GM12875 (cell line): ENCODE measurements around the gene CXCL16.

Experiments used
- H3K4me3 ChIP-seq: one replicate; pipeline ENCODE4 v1.5.1; 2011; ENCODE audit warnings: low read depth, low read length, control low read depth
- CTCF ChIP-seq: IDR thresholded peaks from 2 replicates; pipeline ENCODE4 v1.5.1; 2011; ENCODE audit warnings: low read depth, mild to moderate bottlenecking, control low read depth, inconsistent platforms, low read length, moderate library complexity, borderline replicate concordance; ENCODE audit not compliant: insufficient read depth

CXCL16 gene

GRCh38 chr17:4739122-4740024 lies at the start of gene CXCL16, which contains the start of gene ZMYND15:
TSS of gene CXCL16 (minus strand) at chr17:4739928. CDS start at chr17:4739339, 589 bp downstream.
TSS of gene ZMYND15 (plus strand) at chr17:4739833. CDS start at chr17:4740549, 716 bp downstream.
- TF ChIP-seq CTCF: no peak

GRCh38 chr17:4788807-4789700 lies 49.3 kb upstream of the CXCL16 start, which contains the start of gene GLTPD2:
TSS of gene GLTPD2 (plus strand) at chr17:4788964. CDS start at chr17:4789012, 48 bp downstream.
- peak within 1 kb of the TSS; percentile 63 for H3K4me3 ChIP-seq
- no peak for TF ChIP-seq CTCF

More at GRCh38 chr17:4739122-4740024, at the start of gene CXCL16, which contains the start of gene ZMYND15:
- H3K4me3 ChIP-seq: peak within 1 kb of the TSS; percentile 63

- TF ChIP-seq CTCF: no peak
- no peak overlapping the region for H3K4me3 ChIP-seq
Measured at GRCh38 chr17:4788159-4788806, 48.6 kb upstream of the CXCL16 start.

GRCh38 chr17:4786516-4786915 lies 46.8 kb upstream of the CXCL16 start:
- TF ChIP-seq CTCF: no peak
- H3K4me3 ChIP-seq: no peak overlapping the region

GRCh38 chr17:4786106-4786511 lies 46.4 kb upstream of the CXCL16 start, which contains the start of gene VMO1:
TSS of gene VMO1 (minus strand) at chr17:4786364. CDS start at chr17:4786352, 12 bp downstream.
- no peak within 1 kb of the TSS for H3K4me3 ChIP-seq
- TF ChIP-seq CTCF: no peak

GRCh38 chr17:4785311-4786105 lies 45.8 kb upstream of the CXCL16 start:
- no peak overlapping the region for H3K4me3 ChIP-seq
- no peak for TF ChIP-seq CTCF
